Lung (tissue), 13 donors: ENCODE results near the gene SLC24A1. TPM values are rescaled to one million over a fixed set of nuclear protein-coding genes. Genes with fewer than 3 reads are reported as not detected.

Source experiments
- ATAC-seq: fragments of 200-7000 bp; cut with Tn5 transposase; one replicate; pipeline ENCODE4 v1.9.1; 2020; ENCODE audit warnings: moderate number of reproducible peaks; ENCODE audit not compliant: insufficient read depth, low FRiP score
- DNase-seq, 3 donors: peaks; one replicate each; pipeline ENCODE4 v3.0.0-alpha.2; 2013 to 2017
- H3K27ac ChIP-seq, 2 donors: one replicate each; pipeline ENCODE4 v1.5.1; 2013; ENCODE audit warnings: mild to moderate bottlenecking in 2 of 2, moderate library complexity in 2 of 2, control low read depth in 1 of 2, inconsistent platforms in 1 of 2, low read depth in 1 of 2, low read length in 1 of 2
- H3K27me3 ChIP-seq, 3 donors: one replicate each; pipeline ENCODE4 v1.5.1; 2013; ENCODE audit warnings: low read length in 2 of 3; ENCODE audit not compliant: control insufficient read depth in 3 of 3, insufficient read depth in 3 of 3
- H3K36me3 ChIP-seq, 4 donors: one replicate each; pipeline ENCODE4 v1.5.1; 2013; ENCODE audit warnings: low read length in 4 of 4, mild to moderate bottlenecking in 1 of 4, moderate library complexity in 1 of 4; ENCODE audit not compliant: control insufficient read depth in 4 of 4, insufficient read depth in 4 of 4
- H3K4me1 ChIP-seq, 5 donors: one replicate each; pipeline ENCODE4 v1.5.1; 2013; ENCODE audit warnings: low read length in 5 of 5, mild to moderate bottlenecking in 2 of 5, moderate library complexity in 1 of 5; ENCODE audit not compliant: control insufficient read depth in 5 of 5, insufficient read depth in 5 of 5
- H3K4me3 ChIP-seq: one replicate; pipeline ENCODE4 v1.5.1; 2013; ENCODE audit warnings: mild to moderate bottlenecking, control low read depth, moderate library complexity
- H3K9ac ChIP-seq, 2 donors: one replicate each; pipeline ENCODE4 v1.5.1; 2013; ENCODE audit warnings: low read length in 2 of 2, control low read depth in 1 of 2; ENCODE audit not compliant: insufficient read depth in 1 of 2
- H3K9me3 ChIP-seq, 4 donors: one replicate each; pipeline ENCODE4 v1.5.1; 2013; ENCODE audit warnings: low read length in 3 of 4, mild to moderate bottlenecking in 1 of 4, moderate library complexity in 1 of 4; ENCODE audit not compliant: control insufficient read depth in 4 of 4, insufficient read depth in 3 of 4
- CTCF ChIP-seq: IDR thresholded peaks from 2 replicates; pipeline ENCODE4 v1.5.1; 2012; ENCODE audit warnings: mild to moderate bottlenecking; ENCODE audit errors: control extremely low read depth, extremely low read depth
- WGBS, 2 donors: extraction: QIAGEN DNeasy Blood & Tissue Kit; methylation state at CpG; one replicate each; pipeline ENCODE4 v1.1.7; 2013; 5-methylcytosine and 5-hydroxymethylcytosine counted together
- polyA plus RNA-seq, 2 donors: library from polyadenylated mRNA; stranded (reverse); fragments of 200-250 nt; gene quantifications; one replicate each; pipeline ENCODE4 v1.2.1, GENCODE V29; 2013
- small RNA-seq: library from RNA; depleted of rRNA; stranded (forward); fragments of <200 nt; gene quantifications from one replicate; pipeline ENCODE3, GENCODE V24; 2014; ENCODE audit warnings: low replicate concordance
- total RNA-seq, 2 donors: library from RNA; depleted of rRNA in 1 of 2; stranded (reverse); fragments of >200 nt in 1 of 2; gene quantifications; one replicate each; pipeline ENCODE4 v1.2.1, GENCODE V29; 2014 to 2021
- donor health status: control.
- donor health status: control.
- donor health status: Bipolar disorder and iron deficiency.
- donor health status: healthy.
- donor health status: DM: yes; HTN: yes; CAD: no.

Gene SLC24A1
- total and polyA plus RNA-seq, 4 donors: 4.0 to 12.6 (median 7.8) TPM

GRCh38 chr15:65695081-65695480 is 73.3 kb downstream of the SLC24A1 start:
- H3K27me3 ChIP-seq: no peaks in the 10 kb centered on the region
- H3K9me3 ChIP-seq: no peaks in the 10 kb centered on the region
- H3K9ac ChIP-seq: no peak overlapping the region
- no peak for TF ChIP-seq CTCF
- DNase-seq (peak; percentile 58 to 90 (median 84)), ATAC-seq (no peak)
- peaks cover 9 to 20% (median 14%) of the 10 kb centered on the region in 4 donors for H3K36me3 ChIP-seq
- no peak overlapping the region for H3K4me3 ChIP-seq
- H3K27ac ChIP-seq: no peak overlapping the region
- H3K4me1 ChIP-seq: peaks cover 0 to 10% (median 0%) of the 10 kb centered on the region in 5 donors
- 90 to 94% methylated on average over 2 of the region's 2 CpGs for WGBS, 2 donors

Small RNAs within 50 kb of the gene (small RNA-seq; reads per million reads assigned to genes)
- gene SNORD13E: not detected

Other genes with a start within 250 kb of the SLC24A1 start
- gene IGDCC3, start 243.9 kb upstream of the SLC24A1 start, total RNA-seq: 1 to 10 TPM in 1 of 2 donors, under 1 TPM in 1; 0.09 to 1.3 TPM
- not detected for gene IGDCC3, start 243.9 kb upstream of the SLC24A1 start, polyA plus RNA-seq
- 10 to 100 TPM in 1 of 2 donors, 1 to 10 TPM in 1; 1.3 to 20.5 TPM for gene IGDCC4, start 199.0 kb upstream of the SLC24A1 start, total RNA-seq
- gene IGDCC4, start 199.0 kb upstream of the SLC24A1 start, polyA plus RNA-seq: under 1 TPM; 0.15 to 0.31 TPM
- 10 to 100 TPM; 34.4 to 51.4 TPM for gene DPP8, start 104.2 kb upstream of the SLC24A1 start, total RNA-seq
- gene DPP8, start 104.2 kb upstream of the SLC24A1 start, polyA plus RNA-seq: 10 to 100 TPM in 1 of 2 donors, 1 to 10 TPM in 1; 7.6 to 14.8 TPM
- 10 to 100 TPM; 36.2 to 77.9 TPM for gene HACD3, start 91.5 kb upstream of the SLC24A1 start, total RNA-seq
- 10 to 100 TPM; 14.0 to 25.9 TPM for gene HACD3, start 91.5 kb upstream of the SLC24A1 start, polyA plus RNA-seq
- 10 to 100 TPM; 32.7 to 38.2 TPM for gene INTS14, start 10.8 kb upstream of the SLC24A1 start, total RNA-seq
- 10 to 100 TPM; 14.8 to 25.0 TPM for gene INTS14, start 10.8 kb upstream of the SLC24A1 start, polyA plus RNA-seq
- gene DENND4A, start 170.4 kb downstream of the SLC24A1 start, total RNA-seq: 10 to 100 TPM; 26.2 to 52.8 TPM
- 1 to 10 TPM; 7.0 to 8.5 TPM for gene DENND4A, start 170.4 kb downstream of the SLC24A1 start, polyA plus RNA-seq
- gene RAB11A, start 247.6 kb downstream of the SLC24A1 start, total RNA-seq: 100 to 1,000 TPM; 206 to 313 TPM
- gene RAB11A, start 247.6 kb downstream of the SLC24A1 start, polyA plus RNA-seq: 100 to 1,000 TPM; 120 to 258 TPM